ENCODE measurements around the gene ROBO3.

ROBO3 gene

GRCh38 chr11:124880290-124880611 is 15.0 kb downstream of the ROBO3 start:
- no peak for TF ChIP-seq CTCF (conservative IDR thresholded peaks at IDR 0.05; ENCODE audit: low read length)
- no peak overlapping the region for H3K4me3 ChIP-seq (ENCODE audit: low read length)
- DNase-seq (ENCODE audit: low read depth), result no peak

- TF ChIP-seq CTCF (conservative IDR thresholded peaks at IDR 0.05; ENCODE audit: low read length), result no peak
- H3K4me3 ChIP-seq (ENCODE audit: low read length), result no peak overlapping the region
- DNase-seq (ENCODE audit: low read depth), result no peak
Measured at GRCh38 chr11:124880958-124881357, 15.7 kb downstream of the ROBO3 start.

- no peak overlapping the region for H3K4me3 ChIP-seq (ENCODE audit: low read length)
- no peak for TF ChIP-seq CTCF (conservative IDR thresholded peaks at IDR 0.05; ENCODE audit: low read length)
- no peak for DNase-seq (ENCODE audit: low read depth)
Measured at GRCh38 chr11:124882339-124883071, 17.3 kb downstream of the ROBO3 start.

- DNase-seq (ENCODE audit: low read depth), result no peak
- no peak overlapping the region for H3K4me3 ChIP-seq (ENCODE audit: low read length)
- no peak for TF ChIP-seq CTCF (conservative IDR thresholded peaks at IDR 0.05; ENCODE audit: low read length)
Measured at GRCh38 chr11:124884340-124884739, 19.1 kb downstream of the ROBO3 start.

- no peak overlapping the region for H3K4me3 ChIP-seq (ENCODE audit: low read length)
- no peak for DNase-seq (ENCODE audit: low read depth)
- no peak for TF ChIP-seq CTCF (conservative IDR thresholded peaks at IDR 0.05; ENCODE audit: low read length)
Measured at GRCh38 chr11:124884869-124885479, 19.7 kb downstream of the ROBO3 start.

GRCh38 chr11:124886476-124886875 is 21.2 kb downstream of the ROBO3 start:
- TF ChIP-seq CTCF (conservative IDR thresholded peaks at IDR 0.05; ENCODE audit: low read length), result no peak
- H3K4me3 ChIP-seq (ENCODE audit: low read length), result no peak overlapping the region
- no peak for DNase-seq (ENCODE audit: low read depth)

GRCh38 chr11:124886978-124887666 is 21.9 kb downstream of the ROBO3 start:
- no peak overlapping the region for H3K4me3 ChIP-seq (ENCODE audit: low read length)

More at GRCh38 chr11:124886978-124887666, 21.9 kb downstream of the ROBO3 start:
- TF ChIP-seq CTCF (conservative IDR thresholded peaks at IDR 0.05; ENCODE audit: low read length), result no peak
- DNase-seq (ENCODE audit: low read depth), result no peak
